Stimulated activated CD8-positive, alpha-beta memory T cell treated with anti-CD3 and anti-CD28 coated beads, Interleukin-4, amount 100 ng/mL, for 24 hours (primary cell): Measurements from ENCODE around the gene ATXN2L.
"Not testable (repeated sequence)": the region's sequence is repeated elsewhere in the genome, so short reads cannot be mapped to it uniquely, and the experiment has no call there.

Source experiments
- DNase-seq: peaks from one replicate; pipeline ENCODE4 v3.0.0-alpha.2; 2020; ENCODE audit warnings: low read depth

Gene ATXN2L

GRCh38 chr16:28872952-28873351, 50.2 kb downstream of the ATXN2L start:
- no peak for DNase-seq

DNA sequence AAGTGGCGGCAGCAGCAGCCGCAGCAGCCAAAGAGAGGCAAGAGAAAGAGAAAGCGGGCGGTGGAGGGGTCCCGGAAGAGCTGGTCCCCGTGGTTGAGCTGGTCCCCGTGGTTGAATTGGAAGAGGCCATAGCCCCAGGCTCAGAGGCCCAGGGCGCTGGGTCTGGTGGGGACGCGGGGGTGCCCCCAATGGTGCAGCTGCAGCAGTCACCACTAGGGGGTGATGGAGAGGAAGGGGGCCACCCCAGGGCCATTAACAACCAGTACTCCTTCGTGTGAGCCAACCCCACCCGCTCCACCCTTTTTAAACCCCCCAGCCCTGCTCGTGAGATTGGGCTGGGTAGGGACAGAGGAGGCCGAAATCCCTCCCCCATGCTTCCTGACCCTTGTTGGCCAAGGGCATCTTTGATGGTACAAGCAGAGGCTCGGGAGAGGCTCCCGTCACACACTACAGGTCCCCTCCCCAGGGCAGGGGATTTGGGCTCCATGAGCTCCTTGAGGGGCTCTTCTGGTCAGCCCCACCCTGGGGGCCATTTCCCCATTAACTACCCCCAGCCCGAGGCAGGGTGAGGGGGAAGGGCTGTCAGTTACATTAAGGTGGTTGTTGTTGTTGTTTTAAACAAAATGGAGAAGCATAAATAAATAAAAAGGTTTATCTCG, 50.9 kb downstream of the ATXN2L start:
- DNase-seq, result peak; percentile 33

DNA sequence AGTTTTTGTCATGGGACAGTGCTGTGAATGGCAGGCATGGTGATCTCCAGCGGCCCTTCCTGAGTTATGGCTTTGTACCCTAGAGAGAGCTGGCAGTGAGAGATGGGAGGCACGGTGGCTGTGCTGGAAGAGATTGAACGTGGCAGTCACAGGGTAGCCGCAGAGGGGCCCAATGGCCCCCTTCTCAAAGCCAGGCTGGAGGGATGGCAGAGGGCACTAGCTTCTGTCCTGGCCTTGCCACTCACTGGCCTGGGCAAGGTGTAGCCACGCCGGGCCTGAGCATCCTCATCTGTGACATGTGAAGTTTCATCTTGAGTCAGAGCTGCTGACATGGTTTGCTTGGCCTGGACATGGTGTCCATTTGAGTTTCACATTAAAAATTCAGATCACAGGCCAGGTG, 51.6 kb downstream of the ATXN2L start:
- DNase-seq, result no peak

DNA sequence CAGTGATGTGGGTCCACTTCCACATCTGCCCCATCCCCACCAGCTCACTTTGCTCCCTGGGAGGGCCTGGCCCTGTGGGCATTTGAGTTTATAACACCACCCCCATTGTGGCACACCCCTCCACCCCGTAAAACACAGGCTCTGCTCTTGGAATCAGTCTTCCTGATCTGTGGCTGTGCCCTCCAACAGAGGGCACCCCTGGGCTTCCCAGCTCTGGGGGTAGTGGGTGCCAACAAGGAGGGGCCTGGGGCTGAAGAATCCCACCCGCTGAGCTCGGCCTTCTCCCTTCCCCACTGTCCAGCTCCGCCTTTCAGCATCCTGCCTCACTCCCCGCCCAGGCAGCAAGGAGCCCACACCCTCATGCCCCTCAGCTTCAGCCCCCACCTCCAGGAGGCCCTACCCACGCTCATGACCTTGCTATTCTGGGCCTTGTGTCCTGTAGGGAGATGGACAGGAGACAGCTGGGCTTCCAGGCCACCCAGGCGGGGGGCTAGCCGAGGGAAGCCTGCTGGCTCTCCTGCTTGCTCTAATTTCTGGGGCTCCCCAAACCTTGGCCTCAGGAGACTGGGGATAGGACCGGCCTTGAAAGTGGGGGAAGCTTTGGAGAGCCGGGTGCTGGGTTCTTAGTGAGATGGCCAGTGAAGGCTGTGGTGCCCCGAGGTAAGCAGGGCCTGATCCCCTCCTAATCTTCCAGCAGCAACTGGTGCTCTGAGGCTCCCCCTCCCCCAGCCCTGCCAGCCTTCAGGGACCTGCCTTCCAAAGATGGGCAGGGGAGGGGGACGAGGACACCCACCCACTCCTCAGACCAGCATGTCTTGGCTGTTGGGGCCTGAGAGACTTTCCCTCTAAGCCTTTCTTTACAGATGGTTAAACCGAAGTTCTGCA, 52.6 kb downstream of the ATXN2L start:
- no peak for DNase-seq

DNA sequence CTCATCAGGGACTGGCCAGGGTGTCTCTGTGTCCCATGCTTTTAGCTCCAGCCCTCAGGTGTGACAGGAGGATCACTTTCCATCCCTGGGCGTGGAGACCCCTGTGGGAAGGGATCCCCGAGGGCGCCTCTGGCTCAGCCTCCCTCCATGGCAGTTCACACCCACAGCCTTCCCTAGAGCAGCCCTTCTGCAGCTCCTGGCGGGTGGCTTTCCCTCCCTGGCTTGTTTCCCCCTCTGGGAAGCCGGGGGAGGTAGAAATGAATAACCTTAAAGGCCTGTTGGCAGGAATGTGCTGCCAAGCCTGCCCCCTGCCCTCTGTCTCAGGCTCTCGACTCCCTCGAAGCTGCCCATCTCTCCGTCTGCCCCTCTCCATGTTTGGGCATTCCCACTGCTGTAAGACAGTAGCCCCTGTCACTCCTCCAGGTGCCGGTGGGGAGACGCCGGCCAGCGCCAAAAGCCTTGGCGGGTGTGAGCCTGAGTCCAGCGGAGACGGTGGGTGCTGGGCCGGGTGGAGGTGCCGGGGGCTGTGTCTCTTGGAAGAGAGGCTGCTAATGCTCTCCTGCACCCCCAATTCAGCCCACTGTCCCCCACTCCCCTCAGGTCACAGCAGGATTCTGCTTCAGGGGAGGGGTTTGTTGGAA, 53.3 kb downstream of the ATXN2L start:
- DNase-seq, result no peak

DNA sequence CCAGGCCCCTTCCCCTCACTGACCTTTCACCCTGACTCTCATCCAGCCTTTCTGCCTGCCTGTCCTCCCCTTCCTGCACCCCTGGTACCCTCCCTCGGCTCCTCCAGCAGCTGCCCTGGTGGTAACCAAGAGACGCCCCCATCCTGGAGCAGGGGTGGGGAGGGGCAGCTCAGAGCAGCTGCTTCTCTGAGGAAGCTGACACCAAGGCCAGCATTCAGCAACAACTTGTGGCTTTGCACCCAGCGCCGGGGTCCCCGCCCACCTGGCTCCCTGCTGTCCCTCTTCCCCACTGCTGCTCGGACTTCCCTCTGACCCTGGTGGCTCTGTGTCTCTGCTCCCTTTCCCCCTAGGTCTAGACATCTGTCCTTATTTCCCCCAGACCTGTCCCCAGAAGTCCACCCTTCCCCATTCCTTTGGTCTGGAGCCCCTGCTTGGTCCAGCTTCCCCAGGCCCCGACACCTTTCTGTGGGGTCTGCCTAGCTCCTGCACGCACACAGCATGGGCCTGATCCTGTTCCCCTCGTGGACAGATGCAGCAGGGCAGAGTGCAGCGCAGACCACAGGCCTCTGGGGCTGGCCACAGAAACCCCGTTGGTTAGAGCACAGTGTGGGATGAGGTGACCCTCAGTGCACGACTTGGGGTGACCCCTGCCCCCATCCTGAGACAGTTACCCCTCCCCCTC, 54.3 kb downstream of the ATXN2L start:
- DNase-seq, result no peak

GRCh38 chr16:28877655-28878000, 54.8 kb downstream of the ATXN2L start:
- DNase-seq, result no peak

GRCh38 chr16:28878083-28878926, 55.5 kb downstream of the ATXN2L start, which contains the start of gene ATP2A1:
Gene ATP2A1, plus strand, starts transcription at chr16:28878488. Its CDS starts 184 bp downstream, at chr16:28878672.
- no peak for DNase-seq

GRCh38 chr16:28879261-28879840, 56.6 kb downstream of the ATXN2L start:
- DNase-seq, result no peak

- DNase-seq, result peak; percentile 90
These were observed 57.2 kb downstream of the ATXN2L start for GRCh38 chr16:28879841-28880588.

GRCh38 chr16:28880589-28880915, 57.8 kb downstream of the ATXN2L start:
- no peak for DNase-seq

DNA sequence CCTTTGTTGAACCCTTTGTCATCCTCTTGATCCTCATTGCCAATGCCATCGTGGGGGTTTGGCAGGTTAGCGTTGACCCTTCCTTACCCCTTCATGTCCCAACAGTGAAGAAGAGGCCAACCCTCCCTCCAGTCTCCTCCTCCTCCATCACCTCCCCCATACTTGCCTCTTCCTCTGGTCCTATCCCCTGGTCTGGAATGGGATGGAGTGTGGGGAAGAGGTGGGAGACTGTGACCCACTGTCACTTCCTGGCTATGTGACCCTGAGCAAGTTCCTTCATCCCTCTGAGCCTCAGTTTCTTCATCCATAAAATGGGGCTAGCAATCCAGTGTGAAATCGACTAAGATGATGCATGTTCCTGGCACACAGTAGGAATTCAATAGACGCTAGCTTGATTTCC, 58.2 kb downstream of the ATXN2L start:
- DNase-seq, result no peak

DNA sequence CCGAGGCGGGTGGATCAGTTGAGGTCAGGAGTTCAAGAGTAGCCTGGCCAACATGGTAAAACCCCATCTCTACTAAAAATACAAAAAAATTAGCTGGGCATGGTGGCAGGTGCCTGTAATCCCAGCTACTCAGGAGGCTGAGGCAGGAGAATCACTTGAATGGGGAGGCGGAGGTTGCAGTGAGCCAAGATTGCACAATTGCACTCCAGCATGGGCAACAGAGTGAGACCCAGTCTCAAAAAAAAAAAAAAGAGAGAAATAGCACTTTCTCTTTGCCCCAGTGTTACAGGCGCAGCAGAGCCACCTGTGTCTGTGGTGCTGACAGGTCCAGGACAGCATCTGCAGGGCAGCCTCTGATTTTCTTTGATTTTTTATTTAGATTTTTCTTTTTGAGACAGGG, 58.8 kb downstream of the ATXN2L start:
- not testable (repeated sequence) for DNase-seq

- DNase-seq, result no peak
These were observed 59.9 kb downstream of the ATXN2L start for GRCh38 chr16:28882551-28883160.

GRCh38 chr16:28883221-28883996, 60.6 kb downstream of the ATXN2L start:
- no peak for DNase-seq

DNA sequence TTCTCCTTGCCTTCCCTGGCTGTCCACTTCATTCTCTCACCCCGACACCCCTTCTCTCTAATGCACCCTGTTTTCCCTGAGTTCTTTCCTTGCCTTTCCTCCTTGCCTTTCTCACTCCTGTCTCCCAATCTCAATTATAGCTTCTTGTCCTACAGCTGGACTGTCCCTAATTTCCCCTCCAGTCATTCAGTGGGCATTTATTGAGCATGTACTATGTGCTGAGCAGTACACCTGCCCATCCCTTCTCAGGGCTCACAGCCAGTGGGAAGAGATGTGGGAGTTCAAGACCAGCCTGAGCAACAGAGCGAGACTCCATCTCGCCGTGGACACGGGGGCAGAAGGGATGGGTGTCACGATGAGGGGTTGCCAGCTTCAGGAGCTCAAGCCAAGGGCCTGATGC, 61.2 kb downstream of the ATXN2L start:
- DNase-seq, result no peak
